Prostate gland (tissue), 2 donors: ENCODE data around the gene SPPL2A. TPM values are rescaled to one million over a fixed set of nuclear protein-coding genes. Genes with fewer than 3 reads are reported as not detected.
A peak's percentile ranks its signal among the peaks of the same experiment; 100 is the strongest.

Experiments used
- DNase-seq: peaks from one replicate; pipeline ENCODE4 v3.0.0-alpha.2; 2019; ENCODE audit warnings: low spot score
- H3K27ac ChIP-seq, 2 donors: fragments of 200-600 bp; sonication (generic); 2 replicates each; pipeline ENCODE4 v1.5.1; 2017 to 2019
- H3K27me3 ChIP-seq: fragments of 200-600 bp; sonication (generic); replicated peaks from 2 replicates; pipeline ENCODE4 v1.5.1; 2019; ENCODE audit not compliant: insufficient read depth
- H3K36me3 ChIP-seq, 2 donors: fragments of 200-600 bp; sonication (generic); 1 replicate in 1 of 2; 2 replicates in 1 of 2; pipeline versions ENCODE4 v1.5.1 to v1.8.1; 2017 to 2019
- H3K4me1 ChIP-seq: fragments of 200-600 bp; sonication (generic); replicated peaks from 2 replicates; pipeline ENCODE4 v1.5.1; 2019
- H3K4me3 ChIP-seq, 2 donors: fragments of 200-600 bp; sonication (generic); 2 replicates each; pipeline ENCODE4 v1.5.1; 2017 to 2019
- H3K9me3 ChIP-seq: fragments of 200-600 bp; sonication (generic); 2 replicates; pipeline ENCODE4 v1.5.1; 2017
- CTCF ChIP-seq, 4 experiments: fragments of 200-600 bp in 2 of 4; fragments of 450-650 bp in 2 of 4; sonication (generic) in 2 of 4; IDR thresholded peaks; 1 replicate in 3 of 4; 2 replicates in 1 of 4; pipeline ENCODE4 v1.5.1; 2016 to 2019; ENCODE audit warnings: antibody characterized with exemption in 4 of 4, mild to moderate bottlenecking in 2 of 4, moderate library complexity in 2 of 4
- POLR2A ChIP-seq: fragments of 450-650 bp; IDR thresholded peaks from one replicate; pipeline ENCODE4 v1.6.1; 2016; ENCODE audit warnings: antibody characterized with exemption, mild to moderate bottlenecking
- POLR2AphosphoS5 ChIP-seq: sonication (generic); formaldehyde crosslinking; IDR thresholded peaks from one replicate; pipeline ENCODE4 v1.6.1; 2017; ENCODE audit warnings: antibody characterized with exemption
- WGBS: methylation state at CpG from one replicate; pipeline ENCODE4 v1.1.5; 2018; 5-methylcytosine and 5-hydroxymethylcytosine counted together
- intact Hi-C: fragments of 100-400 bp; cut with DNase I; formaldehyde crosslinking; loops from one replicate; pipeline ENCODE4 v1.14.2; 2022
- total RNA-seq, 2 donors: library from RNA; depleted of rRNA; stranded (reverse); fragments of >200 nt; gene quantifications; one replicate each; pipeline ENCODE4 v1.1.0, GENCODE V29; 2016

SPPL2A gene
- total RNA-seq, 2 donors from 2014 or later, result 129 to 335 TPM

- Histone ChIP-seq H3K9me3 (no peaks in the 10 kb centered on the region), H3K36me3 (no peaks in the 10 kb centered on the region), H3K27ac (peak overlapping the region in 1 of 2 donors; percentile 43), H3K4me1 (peaks cover 4% of the 10 kb centered on the region), H3K27me3 (no peaks in the 10 kb centered on the region), H3K4me3 (no peak overlapping the region)
- 43% methylated on average over 1 of the region's 1 CpG for WGBS
- intact Hi-C loops, result no loop called here
- peak; percentile 84 for DNase-seq
- TF ChIP-seq POLR2A (no peak), CTCF (IDR thresholded peaks at IDR 0.05) (peak in 1 of 4 experiments; percentile 34), POLR2AphosphoS5 (peak; percentile 89)
Observed at GRCh38 chr15:50797926-50798325, 32.4 kb upstream of the SPPL2A start.

GRCh38 chr15:50791486-50791885, 26.0 kb upstream of the SPPL2A start:
- no peak overlapping the region for H3K27ac ChIP-seq
- intact Hi-C loops, result no loop called here
- H3K36me3 ChIP-seq, result no peaks in the 10 kb centered on the region
- no peaks in the 10 kb centered on the region for H3K27me3 ChIP-seq
- no peaks in the 10 kb centered on the region for H3K9me3 ChIP-seq
- no peak for TF ChIP-seq POLR2AphosphoS5
- no peak for TF ChIP-seq POLR2A
- no peak overlapping the region for H3K4me3 ChIP-seq
- no peak for DNase-seq
- no peaks in the 10 kb centered on the region for H3K4me1 ChIP-seq
- 62% methylated on average over 4 of the region's 4 CpGs for WGBS

- intact Hi-C loops, result no loop called here
- DNase-seq, result no peak
- Histone ChIP-seq H3K36me3 (no peaks in the 10 kb centered on the region), H3K4me1 (no peaks in the 10 kb centered on the region), H3K27ac (no peak overlapping the region), H3K4me3 (no peak overlapping the region), H3K27me3 (no peaks in the 10 kb centered on the region), H3K9me3 (no peaks in the 10 kb centered on the region)
- WGBS, result 56% methylated on average over 7 of the region's 7 CpGs
- TF ChIP-seq POLR2AphosphoS5 (peak; percentile 61), POLR2A (no peak)
Observed at GRCh38 chr15:50790778-50791453, 25.4 kb upstream of the SPPL2A start.

GRCh38 chr15:50786871-50787270, 21.4 kb upstream of the SPPL2A start:
- H3K4me1 ChIP-seq, result no peaks in the 10 kb centered on the region
- no peak for TF ChIP-seq POLR2AphosphoS5
- intact Hi-C loops, result no loop called here
- H3K27ac ChIP-seq, result no peak overlapping the region
- H3K36me3 ChIP-seq, result no peaks in the 10 kb centered on the region
- DNase-seq, result no peak
- no peak overlapping the region for H3K4me3 ChIP-seq
- WGBS, result 22% methylated on average over 3 of the region's 3 CpGs
- H3K9me3 ChIP-seq, result no peaks in the 10 kb centered on the region
- no peaks in the 10 kb centered on the region for H3K27me3 ChIP-seq

- H3K9me3 ChIP-seq, result no peaks in the 10 kb centered on the region
- intact Hi-C loops, result no loop called here
- H3K27me3 ChIP-seq, result no peaks in the 10 kb centered on the region
- H3K4me3 ChIP-seq, result no peak overlapping the region
- WGBS, result 22% methylated on average over 2 of the region's 2 CpGs
- H3K27ac ChIP-seq, result no peak overlapping the region
- no peaks in the 10 kb centered on the region for H3K36me3 ChIP-seq
- no peak for DNase-seq
- H3K4me1 ChIP-seq, result no peaks in the 10 kb centered on the region
- TF ChIP-seq CTCF (IDR thresholded peaks at IDR 0.05) (no peak), POLR2A (no peak), POLR2AphosphoS5 (no peak)
Observed at GRCh38 chr15:50786438-50786837, 20.9 kb upstream of the SPPL2A start.

GRCh38 chr15:50783895-50784294, 18.4 kb upstream of the SPPL2A start:
- Histone ChIP-seq H3K36me3 (no peaks in the 10 kb centered on the region), H3K9me3 (no peaks in the 10 kb centered on the region), H3K27me3 (no peaks in the 10 kb centered on the region), H3K27ac (no peak overlapping the region), H3K4me1 (no peaks in the 10 kb centered on the region), H3K4me3 (no peak overlapping the region)
- no peak for TF ChIP-seq POLR2A
- no peak for TF ChIP-seq POLR2AphosphoS5
- no peak for TF ChIP-seq CTCF (IDR thresholded peaks at IDR 0.05)
- no peak for DNase-seq
- intact Hi-C loops, result no loop called here
